ENCODE data around the gene GRIP2. TPM values are rescaled to one million over a fixed set of nuclear protein-coding genes. Genes with fewer than 3 reads are reported as not detected.

GRIP2 gene
- total and polyA plus RNA-seq, 9 of the 15 experiments (the other 6 are each of a cell fraction or from before 2014, with no cell fraction given): 0.01 TPM; not detected in 7

GRCh38 chr3:14492948-14493881 lies 46.9 kb downstream of the GRIP2 start (continued):
- no peak for TF ChIP-seq CHD7 (IDR thresholded peaks at IDR 0.05; ENCODE audit: low read depth, low read length)
- no peak for TF ChIP-seq RHOXF2B (CRISPR knock-in tag; conservative IDR thresholded peaks at IDR 0.05)
- no peak for TF ChIP-seq RNF219 (CRISPR knock-in tag; IDR thresholded peaks at IDR 0.05)
- no peak for TF ChIP-seq CCAR2 (IDR thresholded peaks at IDR 0.05; ENCODE audit: low read depth, low read length)
- TF ChIP-seq NFRKB (IDR thresholded peaks at IDR 0.05; ENCODE audit: low read depth): no peak
- no peak for TF ChIP-seq MECOM (CRISPR knock-in tag; IDR thresholded peaks at IDR 0.05)
- peak; percentile 29; the same call in 1 of the 2 replicates for TF ChIP-seq POLR2G (IDR thresholded peaks at IDR 0.05; ENCODE audit: low read depth, low read length)
- no peak for TF ChIP-seq YBX1 (IDR thresholded peaks at IDR 0.05)

All from K562 (cell line).